NCI-H345 treated with DMSO at 0.1 percent for 48 hours (cell line): ENCODE results near the gene MCIDAS.
A peak's percentile ranks its signal among the peaks of the same experiment; 100 is the strongest.

Source experiments
- DNase-seq: peaks from one replicate; lab custom pipeline; 2025; ENCODE audit not compliant: unreplicated experiment; lab: John Stamatoyannopoulos, UW

The MCIDAS gene

GRCh38 chr5:55226934-55227663 is at the start of gene MCIDAS:
Gene MCIDAS (minus strand): TSS chr5:55227315. CDS start chr5:55227138, 177 bp downstream.
- DNase-seq = no peak

- DNase-seq = no peak
These were observed 49.7 kb upstream of the MCIDAS start for GRCh38 chr5:55276771-55277170.

GRCh38 chr5:55258339-55258738 is 31.2 kb upstream of the MCIDAS start:
- no peak for DNase-seq

GRCh38 chr5:55254802-55255201 is 27.7 kb upstream of the MCIDAS start:
- no peak for DNase-seq

GRCh38 chr5:55250064-55250463 is 22.9 kb upstream of the MCIDAS start:
- DNase-seq = no peak

GRCh38 chr5:55241746-55242145 is 14.6 kb upstream of the MCIDAS start:
- peak; percentile 4 for DNase-seq

GRCh38 chr5:55236800-55237199 is 9.7 kb upstream of the MCIDAS start:
- peak; percentile 9 for DNase-seq

- DNase-seq = peak; percentile 30
These were observed 7.1 kb upstream of the MCIDAS start for GRCh38 chr5:55234121-55234700.

GRCh38 chr5:55232985-55233928 is 6.1 kb upstream of the MCIDAS start, which contains the start of gene CCNO:
Gene CCNO (minus strand): TSS chr5:55233608. CDS start chr5:55233523, 85 bp downstream.
- DNase-seq = peak; percentile 70

- DNase-seq = peak; percentile 63
These were observed 5.3 kb upstream of the MCIDAS start for GRCh38 chr5:55232271-55232984.

- no peak for DNase-seq
These were observed 4.8 kb upstream of the MCIDAS start for GRCh38 chr5:55231919-55232270.

- no peak for DNase-seq
These were observed 4.2 kb upstream of the MCIDAS start for GRCh38 chr5:55231029-55231918.

GRCh38 chr5:55230086-55230629 is 3.0 kb upstream of the MCIDAS start:
- no peak for DNase-seq

- no peak for DNase-seq
These were observed 732 bp upstream of the MCIDAS start for GRCh38 chr5:55227664-55228430.

- peak; percentile 70 for DNase-seq
These were observed 835 bp downstream of the MCIDAS start for GRCh38 chr5:55226027-55226933.

- no peak for DNase-seq
These were observed 1.8 kb downstream of the MCIDAS start for GRCh38 chr5:55225346-55225745.

- DNase-seq = no peak
These were observed 3.3 kb downstream of the MCIDAS start for GRCh38 chr5:55223812-55224240.
